ENCODE measurements around the gene RAD54L. TPM values are rescaled to one million over a fixed set of nuclear protein-coding genes. Genes with fewer than 3 reads are reported as not detected.

The RAD54L gene
- total RNA-seq, 1 experiment from 2014 or later = 44.8 TPM

- BruUV-seq (replicated peaks) = no TSS peak
Measured at GRCh38 chr1:46256523-46256922, 9.0 kb downstream of the RAD54L start.

GRCh38 chr1:46262508-46262907 is 14.9 kb downstream of the RAD54L start:
- POLR2A ChIA-PET (ENCODE audit: unreplicated experiment) = no interaction called here
- H3K79me2 ChIP-seq (ENCODE audit: low read depth) = no peaks in the 10 kb centered on the region
- H3K9me2 ChIP-seq (ENCODE audit: insufficient read depth) = no peaks in the 10 kb centered on the region
- CTCF ChIA-PET = no interaction called here
- intact Hi-C loops (cut with micrococcal nuclease; ENCODE audit: unreplicated experiment) = no loop called here
- no peak overlapping the region for H3K4me2 ChIP-seq
- no peaks in the 10 kb centered on the region for H3K9me3 ChIP-seq (ENCODE audit: insufficient read depth, low read depth)
- TF ChIP-seq CTCF (conservative IDR thresholded peaks at IDR 0.05) (no peak), EZH2 (IDR thresholded peaks at IDR 0.05; ENCODE audit: low read depth) (no peak)
- H3K27ac ChIP-seq = no peak overlapping the region
- no TSS peak for BruUV-seq (replicated peaks)
- no peaks in the 10 kb centered on the region for H3K27me3 ChIP-seq (ENCODE audit: insufficient read depth, low read depth)
- no peaks in the 10 kb centered on the region for H3F3A ChIP-seq (ENCODE audit: insufficient read depth, low read depth)
- peaks cover 24% of the 10 kb centered on the region for H3K36me3 ChIP-seq (ENCODE audit: low read depth)
- H3K4me1 ChIP-seq (replicated peaks; ENCODE audit: insufficient read depth) = no peaks in the 10 kb centered on the region
- no peak for DNase-seq
- no peak overlapping the region for H3K4me3 ChIP-seq
- H4K20me1 ChIP-seq (ENCODE audit: insufficient read depth) = no peaks in the 10 kb centered on the region
- no peak overlapping the region for H2AFZ ChIP-seq

More at GRCh38 chr1:46256523-46256922, 9.0 kb downstream of the RAD54L start:
- Histone ChIP-seq H3K36me3 (ENCODE audit: low read depth) (peaks cover 18% of the 10 kb centered on the region), H3K4me2 (no peak overlapping the region), H3K4me1 (replicated peaks; ENCODE audit: insufficient read depth) (no peaks in the 10 kb centered on the region), H3K27me3 (ENCODE audit: insufficient read depth, low read depth) (no peaks in the 10 kb centered on the region), H4K20me1 (ENCODE audit: insufficient read depth) (no peaks in the 10 kb centered on the region), H3K79me2 (ENCODE audit: low read depth) (no peaks in the 10 kb centered on the region), H3K9me2 (ENCODE audit: insufficient read depth) (no peaks in the 10 kb centered on the region), H3F3A (ENCODE audit: insufficient read depth, low read depth) (peaks cover 15% of the 10 kb centered on the region; the same call in 1 of the 2 replicates), H3K9me3 (ENCODE audit: insufficient read depth, low read depth) (no peaks in the 10 kb centered on the region), H2AFZ (no peak overlapping the region), H3K4me3 (no peak overlapping the region), H3K27ac (no peak overlapping the region)
- POLR2A ChIA-PET (ENCODE audit: unreplicated experiment) = no interaction called here
- CTCF ChIA-PET = no interaction called here
- TF ChIP-seq CTCF (conservative IDR thresholded peaks at IDR 0.05) (no peak), EZH2 (IDR thresholded peaks at IDR 0.05; ENCODE audit: low read depth) (no peak)
- intact Hi-C loops (cut with micrococcal nuclease; ENCODE audit: unreplicated experiment) = no loop called here
- DNase-seq = no peak

- no peaks in the 10 kb centered on the region for H3K79me2 ChIP-seq (ENCODE audit: low read depth)
- no peaks in the 10 kb centered on the region for H3F3A ChIP-seq (ENCODE audit: insufficient read depth, low read depth)
- no peak overlapping the region for H3K4me3 ChIP-seq
- intact Hi-C loops (cut with micrococcal nuclease; ENCODE audit: unreplicated experiment) = no loop called here
- no peaks in the 10 kb centered on the region for H3K9me2 ChIP-seq (ENCODE audit: insufficient read depth)
- no peaks in the 10 kb centered on the region for H3K9me3 ChIP-seq (ENCODE audit: insufficient read depth, low read depth)
- H4K20me1 ChIP-seq (ENCODE audit: insufficient read depth) = no peaks in the 10 kb centered on the region
- no peak overlapping the region for H3K27ac ChIP-seq
- no TSS peak for BruUV-seq (replicated peaks)
- H3K27me3 ChIP-seq (ENCODE audit: insufficient read depth, low read depth) = no peaks in the 10 kb centered on the region
- no peak overlapping the region for H3K4me2 ChIP-seq
- CTCF ChIA-PET = no interaction called here
- DNase-seq = no peak
- no peak for TF ChIP-seq CTCF (conservative IDR thresholded peaks at IDR 0.05)
- no peak for TF ChIP-seq EZH2 (IDR thresholded peaks at IDR 0.05; ENCODE audit: low read depth)
- H3K36me3 ChIP-seq (ENCODE audit: low read depth) = peaks cover 24% of the 10 kb centered on the region
- H2AFZ ChIP-seq = no peak overlapping the region
- POLR2A ChIA-PET (ENCODE audit: unreplicated experiment) = interaction anchor here (0.7 kb wide), 1 partner anchor 10 kb away, joined by 4 read pairs; no protein-coding TSS in a partner anchor
- H3K4me1 ChIP-seq (replicated peaks; ENCODE audit: insufficient read depth) = no peaks in the 10 kb centered on the region
Measured at GRCh38 chr1:46263146-46263545, 15.6 kb downstream of the RAD54L start.

All from PC-9 (cell line).